HepG2 (cell line): ENCODE data around the gene AANAT. TPM values are rescaled to one million over a fixed set of nuclear protein-coding genes. Genes with fewer than 3 reads are reported as not detected.

ENCODE experiments used
- ATAC-seq: fragments of 200-7000 bp; cut with Tn5 transposase; 3 replicates; pipeline ENCODE4 v1.9.1; 2020; ENCODE audit warnings: mild to moderate bottlenecking, moderate library complexity
- BruUV-seq: library from RNA; stranded (reverse); fragments of 400-500 nt; replicated peaks from 2 replicates; lab custom pipeline; 2021; lab: Mats Ljungman, UMichigan
- CTCF ChIA-PET: fragments of 300-600 bp; formaldehyde crosslinking; extraction: SDS; loops from one replicate; lab custom pipeline; 2021; ENCODE audit warnings: low total read pairs, inconsistent platforms, low intra/inter-chr PET ratio; lab: Yijun Ruan, JAX
- POLR2A ChIA-PET: fragments of 350-600 bp; sonication (Branson Sonifier 250); formaldehyde crosslinking; loops from one replicate; lab custom pipeline; 2020; ENCODE audit warnings: antibody characterized with exemption, inconsistent platforms; lab: Yijun Ruan, JAX
- DNase-seq: peaks from one replicate; pipeline ENCODE4 v3.0.0-alpha.2; 2015; ENCODE audit warnings: low spot score
- FAIRE-seq: peaks from 3 replicates; lab custom pipeline; 2011; peaks lifted over from hg19 to GRCh38; lab: Jason Lieb, UNC
- H2AFZ ChIP-seq: one replicate; pipeline ENCODE4 v1.6.1; 2011; ENCODE audit warnings: low read length, inconsistent platforms
- H3K27ac ChIP-seq: fragments of 300-600 bp; 3 replicates; pipeline ENCODE4 v1.8.0; 2011; ENCODE audit warnings: mixed run types, mild to moderate bottlenecking, mixed read lengths, low read length, inconsistent platforms; ENCODE audit not compliant: insufficient read depth; ENCODE audit errors: extremely low read length
- H3K27me3 ChIP-seq, 2 experiments: fragments of 200-600 bp in 1 of 2; 2 replicates in 1 of 2; 3 replicates in 1 of 2; pipeline versions ENCODE4 v1.6.0 to v1.8.0; 2011; ENCODE audit warnings: low read length in 2 of 2, mild to moderate bottlenecking in 2 of 2, moderate library complexity in 2 of 2, inconsistent platforms in 1 of 2; ENCODE audit not compliant: insufficient read depth in 2 of 2, control insufficient read depth in 1 of 2
- H3K36me3 ChIP-seq, 2 experiments: fragments of 200-600 bp in 1 of 2; replicated peaks in 1 of 2; 2 replicates in 1 of 2; 3 replicates in 1 of 2; pipeline versions ENCODE4 v1.5.1 to v1.8.0; 2011; ENCODE audit warnings: low read length in 2 of 2, inconsistent platforms in 1 of 2; ENCODE audit not compliant: insufficient read depth in 2 of 2, control insufficient read depth in 1 of 2
- H3K4me1 ChIP-seq: 2 replicates; pipeline ENCODE4 v1.5.1; 2012; ENCODE audit warnings: low read length, inconsistent platforms; ENCODE audit not compliant: insufficient read depth
- H3K4me2 ChIP-seq: 2 replicates; pipeline ENCODE4 v1.6.0; 2011; ENCODE audit warnings: low read depth, low read length, inconsistent platforms
- H3K4me3 ChIP-seq, 3 experiments: fragments of 200-600 bp in 1 of 3; sonication (generic), shearing (Covaris generic) in 1 of 3; replicated peaks in 1 of 3; 2 replicates each; pipeline ENCODE4 v1.5.1; 2011 to 2016; ENCODE audit warnings: low read length in 3 of 3, inconsistent platforms in 2 of 3, low read depth in 2 of 3, mild to moderate bottlenecking in 2 of 3, control low read depth in 1 of 3, mixed read lengths in 1 of 3; ENCODE audit not compliant: insufficient read depth in 1 of 3
- H3K79me2 ChIP-seq: one replicate; pipeline ENCODE4 v1.6.1; 2011; ENCODE audit warnings: low read length, inconsistent platforms; ENCODE audit not compliant: insufficient read depth
- H3K9ac ChIP-seq: 2 replicates; pipeline ENCODE4 v1.6.0; 2011; ENCODE audit warnings: mild to moderate bottlenecking, low read depth, low read length, inconsistent platforms; ENCODE audit not compliant: insufficient read depth
- H3K9me3 ChIP-seq: 2 replicates; pipeline ENCODE4 v1.5.1; 2012; ENCODE audit warnings: mild to moderate bottlenecking, low read length
- H4K20me1 ChIP-seq: 2 replicates; pipeline ENCODE4 v1.6.0; 2011; ENCODE audit warnings: inconsistent platforms, mild to moderate bottlenecking, low read length, moderate library complexity; ENCODE audit not compliant: insufficient read depth
- KLF16 ChIP-seq, 2 experiments: sonication (generic) in 1 of 2; formaldehyde crosslinking in 1 of 2; IDR thresholded peaks; 2 replicates each; pipeline versions ENCODE4 v1.6.1 to v1.8.0; 2016 to 2023; ENCODE audit warnings: missing genetic modification reagents in 2 of 2, missing compliant biosample characterization in 1 of 2
- NFE2 ChIP-seq: sonication (generic); formaldehyde crosslinking; IDR thresholded peaks from 2 replicates; pipeline ENCODE4 v1.4.0; 2020; ENCODE audit warnings: missing genetic modification reagents
- PHF20 ChIP-seq: sonication (generic); formaldehyde crosslinking; IDR thresholded peaks from 2 replicates; pipeline ENCODE4 v1.5.0; 2020; ENCODE audit warnings: mild to moderate bottlenecking, missing genetic modification reagents
- RFX3 ChIP-seq: IDR thresholded peaks from 2 replicates; pipeline ENCODE4 v1.6.1; 2016; ENCODE audit warnings: missing biosample characterization, missing genetic modification reagents
- ZFP36 ChIP-seq: fragments of 150-350 bp; IDR thresholded peaks from 2 replicates; pipeline ENCODE4 v1.6.1; 2018; ENCODE audit warnings: borderline replicate concordance, low read length, low read depth; ENCODE audit not compliant: partially characterized antibody
- ZNF260 ChIP-seq: sonication (generic); formaldehyde crosslinking; IDR thresholded peaks from 2 replicates; pipeline ENCODE4 v1.4.0; 2020; ENCODE audit warnings: missing genetic modification reagents, low read depth, mild to moderate bottlenecking, borderline replicate concordance
- ZNF33A ChIP-seq: sonication (generic); formaldehyde crosslinking; IDR thresholded peaks from 2 replicates; pipeline ENCODE4 v1.5.1; 2020; ENCODE audit warnings: missing genetic modification reagents, mild to moderate bottlenecking, moderate library complexity, borderline replicate concordance
- ZNF558 ChIP-seq: sonication (generic); formaldehyde crosslinking; IDR thresholded peaks from 2 replicates; pipeline ENCODE4 v1.9.0; 2022; ENCODE audit warnings: mild to moderate bottlenecking, missing genetic modification reagents, borderline replicate concordance
- ZNF784 ChIP-seq: sonication (generic); formaldehyde crosslinking; IDR thresholded peaks from 2 replicates; pipeline ENCODE4 v1.5.1; 2020; ENCODE audit warnings: missing genetic modification reagents, mild to moderate bottlenecking, borderline replicate concordance
- ZSCAN31 ChIP-seq: sonication (generic); formaldehyde crosslinking; IDR thresholded peaks from 2 replicates; pipeline ENCODE4 v1.5.0; 2020; ENCODE audit warnings: low read depth, mild to moderate bottlenecking, missing genetic modification reagents
- WGBS: methylation state at CpG from one replicate; pipeline ENCODE4 v1.1.6; 2017; ENCODE audit warnings: low lambda C conversion rate; 5-methylcytosine and 5-hydroxymethylcytosine counted together
- in situ Hi-C: cut with HindIII; loops from 2 replicates; pipeline ENCODE4 v1.10.0; 2017; ENCODE audit warnings: low pct_unique_long_range_greater_than_20kb; ENCODE audit not compliant: extremely low pct_ligation_motif_present
- intact Hi-C: fragments of 100-400 bp; cut with micrococcal nuclease; formaldehyde crosslinking; loops from one replicate; pipeline ENCODE4 v1.10.0; 2022; ENCODE audit not compliant: unreplicated experiment
- polyA plus RNA-seq, 8 experiments: library from polyadenylated mRNA; depleted of rRNA in 3 of 8; stranded (reverse) in 7 of 8; unstranded in 1 of 8; fragments of >200 nt; fragmentation: Illumina TruSeq in 4 of 8; extraction: Trizol in 4 of 8; gene quantifications; 2 replicates each; pipeline versions ENCODE4 v1.2.1 to v1.2.3, GENCODE V29; 2011 to 2016; ENCODE audit warnings: low read depth in 4 of 8, missing spikeins in 1 of 8, mixed read lengths in 1 of 8; ENCODE audit not compliant: insufficient read depth in 1 of 8
- total RNA-seq, 5 experiments: library from RNA; depleted of rRNA; stranded (reverse); fragments of >200 nt; fragmentation: Illumina TruSeq; extraction: Trizol; gene quantifications; 2 replicates each; pipeline ENCODE4 v1.2.3, GENCODE V29; 2016; ENCODE audit warnings: low read depth in 1 of 5
- TF ChIP-seq, protein P1 (sequence below): sonication (generic); formaldehyde crosslinking; IDR thresholded peaks from 2 replicates; pipeline ENCODE4 v1.4.0; 2020; ENCODE audit warnings: missing genetic modification reagents, mild to moderate bottlenecking, borderline replicate concordance
- TF ChIP-seq, protein P2 (sequence below): IDR thresholded peaks from 2 replicates; pipeline ENCODE4 v1.6.1; 2016; ENCODE audit warnings: mild to moderate bottlenecking, missing biosample characterization, missing genetic modification reagents

Gene AANAT
- total and polyA plus RNA-seq, 2 of the 13 experiments (the other 11 are each of a cell fraction or from before 2014, with no cell fraction given) = 0.07 TPM; not detected in 1

DNA sequence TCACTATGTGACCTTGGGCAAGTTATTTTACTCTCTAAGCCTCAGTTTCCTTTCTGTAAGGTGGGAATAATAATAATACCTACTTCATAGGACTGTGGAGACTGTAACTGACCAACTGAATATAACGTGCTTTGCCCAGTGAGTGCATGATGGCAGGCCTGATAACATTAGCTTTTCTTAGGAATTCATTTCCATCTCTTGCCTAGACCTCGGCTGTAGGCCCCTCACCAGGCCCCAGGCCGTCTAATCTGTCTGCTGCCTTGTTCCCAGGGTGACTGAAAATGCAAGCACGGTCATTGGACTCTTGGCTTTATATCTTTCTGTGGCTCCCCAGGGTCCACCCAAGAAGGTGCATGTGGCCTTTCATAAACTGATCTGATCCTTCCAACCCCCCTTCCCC is 7.7 kb upstream of the AANAT start:
- Histone ChIP-seq H3K9me3 (no peaks in the 10 kb centered on the region), H3K4me1 (peaks cover 45% of the 10 kb centered on the region), H3K4me3 (no peak overlapping the region), H3K9ac (no peak overlapping the region), H2AFZ (no peak overlapping the region), H3K27me3 (peaks cover 10 to 32% of the 10 kb centered on the region in 2 experiments; a peak in 4 of 5 replicates), H3K79me2 (no peaks in the 10 kb centered on the region), H4K20me1 (no peaks in the 10 kb centered on the region), H3K4me2 (0 out of 2 replicates have a peak overlapping the region, but pooled peaks have one; percentile 8), H3K36me3 (no peaks in the 10 kb centered on the region), H3K27ac (no peak overlapping the region)
- ATAC-seq (no peak), FAIRE-seq (no peak), DNase-seq (no peak)
- WGBS = 15% methylated on average over 4 of the region's 4 CpGs
- in situ Hi-C loops = no loop called here
- ChIA-PET POLR2A (interaction anchor here (1.2 to 1.7 kb wide), 5 partner anchors 39 to 92 kb away, joined by 3 to 13 read pairs (median 3); partner anchors contain the start of genes PRCD and RHBDF2), CTCF (interaction anchor here (1.4 to 2.4 kb wide), 4 partner anchors 45 to 51 kb away, joined by 9 to 26 read pairs (median 15); no protein-coding TSS in a partner anchor)
- BruUV-seq = no TSS peak
- intact Hi-C loops = loop anchor here (1.0 kb wide), 1 partner anchor 47 kb away; no protein-coding TSS in a partner anchor
- TF ChIP-seq KLF16 (CRISPR knock-in tag; IDR thresholded peaks at IDR 0.05) (no peak), RFX3 (no peak), ZFP36 (no peak), ZNF784 (CRISPR knock-in tag) (no peak)

- Histone ChIP-seq H3K4me3 (peak overlapping the region in 1 of 3 experiments; percentile 46; a peak in 1 of 6 replicates), H3K27me3 (peaks cover 10 to 32% of the 10 kb centered on the region in 2 experiments; a peak in 4 of 5 replicates), H3K9me3 (no peaks in the 10 kb centered on the region), H3K4me1 (peaks cover 67% of the 10 kb centered on the region), H2AFZ (no peak overlapping the region), H3K36me3 (no peaks in the 10 kb centered on the region), H3K9ac (no peak overlapping the region), H3K27ac (no peak overlapping the region), H4K20me1 (no peaks in the 10 kb centered on the region), H3K4me2 (peak overlapping the region; percentile 54; the same call in 1 of the 2 replicates), H3K79me2 (no peaks in the 10 kb centered on the region)
- CTCF ChIA-PET = interaction anchor here (1.0 kb wide), 1 partner anchor 44 kb away, joined by 4 read pairs; no protein-coding TSS in a partner anchor
- 36% methylated on average over 11 of the region's 11 CpGs for WGBS
- no peak for DNase-seq
- in situ Hi-C loops (no loop called here), intact Hi-C loops (no loop called here)
- POLR2A ChIA-PET = interaction anchor here (1.1 to 1.9 kb wide), 5 partner anchors 28 to 45 kb away, joined by 3 to 5 read pairs (median 4); no protein-coding TSS in a partner anchor
- no peak for ATAC-seq
- BruUV-seq = no TSS peak
- FAIRE-seq = no peak
- TF ChIP-seq, protein P1, sequence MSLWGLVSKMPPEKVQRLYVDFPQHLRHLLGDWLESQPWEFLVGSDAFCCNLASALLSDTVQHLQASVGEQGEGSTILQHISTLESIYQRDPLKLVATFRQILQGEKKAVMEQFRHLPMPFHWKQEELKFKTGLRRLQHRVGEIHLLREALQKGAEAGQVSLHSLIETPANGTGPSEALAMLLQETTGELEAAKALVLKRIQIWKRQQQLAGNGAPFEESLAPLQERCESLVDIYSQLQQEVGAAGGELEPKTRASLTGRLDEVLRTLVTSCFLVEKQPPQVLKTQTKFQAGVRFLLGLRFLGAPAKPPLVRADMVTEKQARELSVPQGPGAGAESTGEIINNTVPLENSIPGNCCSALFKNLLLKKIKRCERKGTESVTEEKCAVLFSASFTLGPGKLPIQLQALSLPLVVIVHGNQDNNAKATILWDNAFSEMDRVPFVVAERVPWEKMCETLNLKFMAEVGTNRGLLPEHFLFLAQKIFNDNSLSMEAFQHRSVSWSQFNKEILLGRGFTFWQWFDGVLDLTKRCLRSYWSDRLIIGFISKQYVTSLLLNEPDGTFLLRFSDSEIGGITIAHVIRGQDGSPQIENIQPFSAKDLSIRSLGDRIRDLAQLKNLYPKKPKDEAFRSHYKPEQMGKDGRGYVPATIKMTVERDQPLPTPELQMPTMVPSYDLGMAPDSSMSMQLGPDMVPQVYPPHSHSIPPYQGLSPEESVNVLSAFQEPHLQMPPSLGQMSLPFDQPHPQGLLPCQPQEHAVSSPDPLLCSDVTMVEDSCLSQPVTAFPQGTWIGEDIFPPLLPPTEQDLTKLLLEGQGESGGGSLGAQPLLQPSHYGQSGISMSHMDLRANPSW (CRISPR knock-in tag) = no peak
- TF ChIP-seq ZNF260 (CRISPR knock-in tag) = no peak
- TF ChIP-seq PHF20 = no peak
- no peak for TF ChIP-seq NFE2
- 0 out of 2 replicates have a peak, but pooled peaks have one; percentile 18 for TF ChIP-seq ZSCAN31 (CRISPR knock-in tag)
- TF ChIP-seq, protein P2, sequence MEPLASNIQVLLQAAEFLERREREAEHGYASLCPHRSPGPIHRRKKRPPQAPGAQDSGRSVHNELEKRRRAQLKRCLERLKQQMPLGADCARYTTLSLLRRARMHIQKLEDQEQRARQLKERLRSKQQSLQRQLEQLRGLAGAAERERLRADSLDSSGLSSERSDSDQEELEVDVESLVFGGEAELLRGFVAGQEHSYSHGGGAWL = no peak
- no peak for TF ChIP-seq ZNF33A
- TF ChIP-seq ZNF558 = no peak
Measured at GRCh38 chr17:76461765-76462555, 5.4 kb upstream of the AANAT start.
